GM12801 (cell line): ENCODE measurements around the gene FAM193B.

ENCODE experiments used
- TF ChIP-seq, protein P1 (sequence below): IDR thresholded peaks from one replicate; pipeline ENCODE4 v1.5.1; 2011; ENCODE audit warnings: control low read depth; ENCODE audit not compliant: insufficient read length; ENCODE audit errors: extremely low read depth

Gene FAM193B

DNA sequence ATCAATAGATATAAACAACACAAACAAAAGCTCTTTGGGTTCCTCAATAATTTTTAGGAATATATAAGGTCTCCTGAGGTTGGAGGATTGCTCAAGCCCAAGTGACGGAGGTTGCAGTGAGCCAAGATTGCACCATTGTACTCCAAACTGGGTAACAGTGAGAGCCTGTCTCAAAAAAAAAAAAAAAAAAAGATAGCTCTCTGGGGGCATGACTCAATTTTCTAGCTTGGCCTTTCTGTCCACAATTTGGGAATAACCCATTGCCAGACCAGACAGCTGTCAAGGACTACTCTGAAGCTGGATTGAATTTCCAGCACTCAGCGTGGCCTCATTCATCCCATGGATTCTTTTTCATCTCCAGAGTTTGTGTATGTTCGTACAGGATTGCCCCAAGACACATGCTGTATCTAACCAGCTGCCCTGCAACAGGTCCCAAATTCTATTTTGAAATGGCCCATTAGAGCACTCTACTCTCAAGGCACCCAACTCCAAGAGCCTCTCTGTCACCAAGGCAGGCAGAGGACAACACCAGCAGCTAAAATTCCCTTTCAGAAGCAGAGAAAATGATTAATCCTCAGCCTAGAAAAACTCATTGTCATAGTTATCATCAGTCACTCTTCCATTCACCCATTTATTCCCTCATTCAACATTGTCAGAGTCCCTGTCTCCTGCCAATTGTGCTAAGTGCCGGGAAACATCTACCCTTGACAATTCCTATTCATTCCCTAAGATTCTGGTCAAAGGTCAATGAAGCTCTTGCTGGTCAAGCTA, 8.7 kb downstream of the FAM193B start:
- TF ChIP-seq, protein P1, sequence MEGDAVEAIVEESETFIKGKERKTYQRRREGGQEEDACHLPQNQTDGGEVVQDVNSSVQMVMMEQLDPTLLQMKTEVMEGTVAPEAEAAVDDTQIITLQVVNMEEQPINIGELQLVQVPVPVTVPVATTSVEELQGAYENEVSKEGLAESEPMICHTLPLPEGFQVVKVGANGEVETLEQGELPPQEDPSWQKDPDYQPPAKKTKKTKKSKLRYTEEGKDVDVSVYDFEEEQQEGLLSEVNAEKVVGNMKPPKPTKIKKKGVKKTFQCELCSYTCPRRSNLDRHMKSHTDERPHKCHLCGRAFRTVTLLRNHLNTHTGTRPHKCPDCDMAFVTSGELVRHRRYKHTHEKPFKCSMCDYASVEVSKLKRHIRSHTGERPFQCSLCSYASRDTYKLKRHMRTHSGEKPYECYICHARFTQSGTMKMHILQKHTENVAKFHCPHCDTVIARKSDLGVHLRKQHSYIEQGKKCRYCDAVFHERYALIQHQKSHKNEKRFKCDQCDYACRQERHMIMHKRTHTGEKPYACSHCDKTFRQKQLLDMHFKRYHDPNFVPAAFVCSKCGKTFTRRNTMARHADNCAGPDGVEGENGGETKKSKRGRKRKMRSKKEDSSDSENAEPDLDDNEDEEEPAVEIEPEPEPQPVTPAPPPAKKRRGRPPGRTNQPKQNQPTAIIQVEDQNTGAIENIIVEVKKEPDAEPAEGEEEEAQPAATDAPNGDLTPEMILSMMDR, result no peak

DNA sequence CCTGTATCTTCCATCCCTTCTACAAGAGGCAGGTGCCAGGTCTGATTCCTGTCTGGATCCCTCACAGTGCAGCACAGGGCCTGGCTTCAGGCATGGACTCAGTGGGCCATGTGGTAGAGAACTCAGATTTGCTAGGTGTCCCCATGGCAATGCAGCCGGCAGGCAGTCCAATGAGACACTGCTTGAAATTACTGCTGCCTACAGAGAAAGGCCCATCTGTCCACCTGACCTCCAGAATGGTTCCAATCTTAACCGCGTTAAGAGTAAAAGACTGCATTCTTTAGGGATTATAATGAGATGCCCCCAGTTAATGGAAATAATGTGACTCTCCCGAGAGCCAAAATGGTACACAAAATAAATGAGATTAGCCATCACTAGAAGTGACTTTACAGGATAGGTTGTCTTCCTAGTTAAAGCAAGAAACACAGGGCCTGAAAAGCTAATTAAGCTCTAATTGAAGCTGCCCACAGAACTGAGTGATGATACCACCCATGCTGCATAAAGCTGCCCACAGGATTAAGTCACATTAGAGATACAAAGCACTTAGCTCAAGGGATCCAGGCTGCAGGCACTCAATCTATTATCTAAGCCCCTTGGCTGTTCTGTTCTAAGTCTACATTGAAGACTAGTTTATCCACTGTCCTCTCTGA, 11.4 kb downstream of the FAM193B start:
- TF ChIP-seq, protein P1, result no peak

DNA sequence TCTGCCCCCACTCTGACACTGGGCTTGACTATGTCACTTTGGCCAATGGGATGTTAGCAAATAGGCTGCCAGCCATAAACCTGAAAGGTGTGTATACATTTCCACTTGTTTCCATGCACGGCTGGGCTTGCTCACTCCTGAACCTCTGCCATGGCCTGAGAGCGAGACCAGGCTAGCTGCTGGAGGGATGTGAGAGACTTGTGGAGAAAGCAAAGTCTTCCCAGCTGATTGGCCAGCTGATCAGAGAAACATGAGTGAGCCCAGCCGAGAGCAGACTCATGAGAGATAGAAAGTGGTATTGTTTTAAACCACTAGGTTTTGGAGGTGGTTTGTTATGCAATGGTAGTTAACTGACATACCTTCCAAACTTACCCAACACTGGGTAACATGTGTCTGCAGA, 13.9 kb downstream of the FAM193B start:
- TF ChIP-seq, protein P1, result no peak

DNA sequence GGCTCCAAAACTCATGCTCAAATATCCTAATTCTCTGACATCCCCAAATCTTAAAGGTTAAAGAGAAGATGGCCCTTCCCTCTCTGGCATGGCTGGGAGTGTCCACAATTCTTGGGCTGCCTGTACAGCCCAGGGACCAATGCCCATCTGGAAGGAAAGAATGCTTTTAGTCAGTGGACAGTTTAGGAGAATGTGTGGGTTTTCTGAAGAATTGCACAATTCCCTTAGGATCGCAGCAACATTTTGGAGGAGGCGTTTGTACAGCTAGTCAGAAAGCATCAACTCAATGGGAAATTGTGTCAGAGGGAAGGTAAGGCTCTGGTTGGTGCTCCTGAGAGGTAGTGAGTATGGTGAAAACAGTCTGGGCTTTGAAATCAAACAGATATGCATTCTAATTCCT, 15.0 kb downstream of the FAM193B start:
- TF ChIP-seq, protein P1, result no peak

DNA sequence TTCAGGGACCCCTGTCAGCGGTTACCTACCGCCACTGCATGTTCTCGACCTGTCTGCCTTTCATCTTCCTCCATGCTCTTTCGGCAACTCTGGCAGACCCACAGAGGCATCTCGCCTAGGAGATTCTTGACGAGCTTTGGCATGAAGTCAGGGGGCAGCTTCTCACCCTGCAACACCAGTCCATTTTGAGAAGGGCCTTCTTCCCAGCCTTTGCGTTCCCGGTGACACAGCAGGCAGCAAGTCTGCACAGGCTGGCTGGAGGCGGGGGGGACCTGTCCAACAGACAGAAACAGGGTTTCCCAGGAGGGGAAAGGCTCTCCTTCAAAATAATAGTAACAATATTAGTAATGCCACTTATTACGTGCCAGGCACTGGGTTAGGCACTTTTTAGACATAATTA, 15.5 kb downstream of the FAM193B start:
- TF ChIP-seq, protein P1, result no peak

DNA sequence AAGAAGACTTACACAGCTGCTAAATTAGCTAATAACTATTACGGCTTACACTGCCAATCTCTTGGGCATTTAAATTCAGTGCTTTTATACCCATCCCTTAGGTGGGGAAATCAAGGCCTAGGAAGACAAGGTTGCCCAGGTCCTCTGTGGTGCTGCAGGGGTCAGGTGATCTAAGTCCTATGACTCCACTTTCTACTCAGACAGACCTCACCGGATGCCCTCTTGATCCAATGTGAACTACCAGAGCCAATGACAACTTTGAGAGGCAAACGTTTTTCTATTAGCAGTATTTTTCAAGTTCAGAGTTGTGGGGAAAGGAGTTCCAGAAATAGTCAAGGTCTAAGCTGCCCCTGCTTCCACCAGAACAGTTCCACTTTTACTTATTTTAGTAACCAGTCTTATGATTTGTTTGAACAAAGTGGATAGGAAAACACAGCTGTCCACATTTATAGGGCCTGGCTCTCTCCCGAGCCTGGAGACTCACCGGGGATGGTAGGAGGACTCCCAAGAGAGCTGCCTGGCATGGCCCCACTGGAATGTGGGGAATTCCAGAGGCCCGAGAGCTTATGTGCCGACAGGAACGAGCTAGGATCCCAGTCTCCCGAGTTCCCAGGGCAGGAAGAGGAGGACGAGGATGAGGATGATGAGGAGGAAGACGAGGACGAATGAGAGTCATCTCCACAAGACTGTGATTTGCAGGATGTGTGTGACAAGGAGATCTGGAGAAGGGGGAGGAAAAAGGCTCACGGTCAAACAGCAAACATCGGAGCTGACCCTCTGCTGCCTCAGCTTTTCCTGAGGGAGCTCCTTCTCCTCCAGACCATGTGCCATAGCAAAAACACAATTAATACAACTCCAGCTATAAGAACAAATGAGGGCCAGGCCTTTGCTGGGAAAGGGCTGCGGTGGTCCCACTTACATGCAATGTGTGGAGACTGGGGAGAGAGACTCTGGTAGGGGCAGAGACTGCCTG, 16.7 kb downstream of the FAM193B start:
- TF ChIP-seq, protein P1, result no peak

DNA sequence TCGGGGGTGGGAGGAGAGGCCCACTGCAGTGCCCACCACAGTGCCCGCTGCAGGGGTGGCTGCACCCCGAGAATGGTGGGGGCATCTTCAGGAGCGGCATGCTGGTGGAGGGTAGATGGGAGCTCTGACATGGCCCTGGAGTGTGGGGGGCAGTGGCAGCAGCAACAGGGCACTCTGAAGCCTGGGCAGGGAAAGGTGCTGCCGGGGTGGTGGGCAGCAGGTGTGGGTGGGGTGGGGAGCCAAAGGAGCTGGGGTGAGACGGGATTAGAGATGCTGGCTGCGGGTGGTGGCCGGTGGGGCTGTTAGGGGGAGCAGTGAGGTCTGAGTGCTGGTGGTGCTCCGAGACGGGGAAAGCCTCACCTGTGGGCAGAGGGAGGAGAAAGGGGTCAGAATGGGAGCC, 18.0 kb downstream of the FAM193B start:
- TF ChIP-seq, protein P1, result no peak
